HG02840 (cell line): ENCODE results near the gene UBAC2.

ENCODE experiments used
- ATAC-seq: cut with Tn5 transposase; IDR thresholded peaks from one replicate; pipeline ENCODE4 v1.9.1; 2021; ENCODE audit warnings: mild to moderate bottlenecking, moderate library complexity, moderate number of reproducible peaks; ENCODE audit not compliant: unreplicated experiment, low FRiP score

The UBAC2 gene

DNA sequence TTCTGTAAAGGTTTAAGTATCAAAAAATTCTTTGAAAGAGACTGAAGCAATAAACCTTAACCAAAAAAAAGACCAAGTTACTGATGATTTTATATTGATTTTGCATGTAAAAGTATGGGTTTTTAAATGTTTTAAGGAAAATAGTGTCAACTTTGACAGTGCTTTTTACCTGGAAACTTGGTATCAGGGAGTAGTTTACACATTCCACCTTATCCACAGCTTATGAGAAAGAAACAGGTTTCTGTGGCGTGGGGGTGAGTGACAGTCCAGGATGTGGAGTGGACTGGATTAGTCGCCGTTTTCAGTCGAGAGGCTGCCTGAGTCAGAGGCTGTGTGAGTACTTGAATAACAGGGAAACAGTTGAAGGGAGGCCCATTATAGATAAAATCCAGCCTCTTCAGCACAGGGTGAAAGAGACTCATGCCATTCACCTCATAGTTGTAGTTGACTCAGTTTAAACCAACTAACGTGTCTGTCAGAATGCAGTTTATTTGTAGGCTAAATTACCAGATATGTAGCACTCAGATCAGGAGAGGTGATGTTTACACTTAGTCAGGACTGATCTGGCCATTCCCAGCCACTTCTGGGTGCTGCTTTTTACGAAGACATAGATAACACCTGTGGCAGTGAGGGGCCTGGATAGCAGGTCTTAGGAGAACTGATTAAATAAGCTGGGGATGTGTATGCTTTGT is 107.1 kb downstream of the UBAC2 start:
- ATAC-seq: peak; percentile 34

DNA sequence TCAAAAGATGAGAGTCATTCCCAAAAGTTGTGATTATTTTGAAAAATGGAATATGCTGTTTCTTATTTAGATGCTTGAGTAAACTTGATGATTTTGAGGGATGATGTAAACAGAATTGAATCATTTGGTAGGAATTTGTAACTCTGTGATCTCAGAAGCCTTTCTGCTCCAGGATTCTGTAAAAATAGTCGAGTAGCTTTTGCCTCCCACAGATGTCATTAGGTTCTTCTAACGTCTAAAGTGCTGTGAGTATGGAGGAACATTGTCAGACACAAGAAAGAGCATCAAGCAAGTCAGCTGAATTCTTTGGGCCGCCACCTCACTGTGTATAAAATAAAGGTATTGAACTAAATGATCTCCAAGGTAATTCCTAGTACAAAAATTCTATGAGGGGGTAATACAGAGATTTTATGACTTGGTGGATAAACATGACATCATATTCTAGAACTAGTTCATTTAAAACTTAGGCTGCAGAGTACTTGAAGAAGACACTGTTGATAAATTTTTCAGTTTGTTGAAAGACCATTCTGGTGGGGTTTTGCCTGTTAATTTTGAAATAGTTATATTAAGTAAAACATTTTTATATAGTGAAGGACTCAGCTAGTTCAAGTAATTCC is 107.9 kb downstream of the UBAC2 start:
- no peak for ATAC-seq

DNA sequence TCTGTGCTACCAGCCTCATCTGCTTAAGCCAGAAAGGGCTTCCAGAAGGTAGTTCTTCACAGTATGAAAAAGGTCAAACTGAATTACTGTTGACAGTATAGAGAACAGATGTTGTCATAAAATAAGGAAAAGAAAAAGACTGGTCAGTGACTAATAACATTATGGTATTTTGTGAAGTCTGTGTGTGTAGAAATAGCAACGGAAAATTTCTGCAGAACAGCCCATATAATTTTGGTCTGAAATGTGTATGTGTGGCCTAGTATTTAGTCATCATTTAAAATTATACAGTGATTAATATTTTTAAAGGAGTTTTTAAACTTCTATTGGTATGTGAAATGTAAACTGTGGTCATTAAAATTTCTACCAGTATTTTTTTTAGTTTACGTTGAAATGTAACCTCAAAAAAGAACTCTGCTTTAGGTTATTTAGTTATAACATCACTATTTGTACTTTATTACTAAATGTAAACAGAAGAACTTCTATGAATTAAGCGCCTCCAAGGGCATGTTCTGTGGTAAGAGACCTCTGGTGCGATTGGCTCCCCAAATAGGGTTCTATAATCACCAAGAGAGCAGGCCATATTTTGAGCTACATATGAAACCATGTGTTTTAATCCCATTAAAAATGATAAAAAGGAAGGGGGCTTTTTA is 109.9 kb downstream of the UBAC2 start:
- peak; percentile 43 for ATAC-seq

DNA sequence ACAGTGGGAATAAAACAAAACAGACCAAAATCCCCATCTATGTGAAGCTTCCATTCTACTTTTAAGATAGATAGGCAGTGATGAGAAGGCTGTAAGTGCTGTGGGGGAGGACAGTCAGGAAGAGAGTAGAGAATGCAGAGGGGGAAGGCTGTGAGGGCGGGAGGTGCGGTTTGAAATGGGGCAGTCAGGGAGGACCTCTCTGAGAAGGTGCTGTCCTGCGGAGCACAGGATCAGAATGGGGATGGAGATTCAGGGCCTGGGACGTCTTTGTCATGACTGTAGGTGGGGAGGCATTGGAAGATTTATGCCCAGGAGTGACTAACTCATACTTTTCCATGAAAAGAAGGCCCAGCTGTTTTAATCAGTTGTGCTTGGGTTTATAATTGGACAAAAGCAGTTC is 110.5 kb downstream of the UBAC2 start:
- no peak for ATAC-seq

DNA sequence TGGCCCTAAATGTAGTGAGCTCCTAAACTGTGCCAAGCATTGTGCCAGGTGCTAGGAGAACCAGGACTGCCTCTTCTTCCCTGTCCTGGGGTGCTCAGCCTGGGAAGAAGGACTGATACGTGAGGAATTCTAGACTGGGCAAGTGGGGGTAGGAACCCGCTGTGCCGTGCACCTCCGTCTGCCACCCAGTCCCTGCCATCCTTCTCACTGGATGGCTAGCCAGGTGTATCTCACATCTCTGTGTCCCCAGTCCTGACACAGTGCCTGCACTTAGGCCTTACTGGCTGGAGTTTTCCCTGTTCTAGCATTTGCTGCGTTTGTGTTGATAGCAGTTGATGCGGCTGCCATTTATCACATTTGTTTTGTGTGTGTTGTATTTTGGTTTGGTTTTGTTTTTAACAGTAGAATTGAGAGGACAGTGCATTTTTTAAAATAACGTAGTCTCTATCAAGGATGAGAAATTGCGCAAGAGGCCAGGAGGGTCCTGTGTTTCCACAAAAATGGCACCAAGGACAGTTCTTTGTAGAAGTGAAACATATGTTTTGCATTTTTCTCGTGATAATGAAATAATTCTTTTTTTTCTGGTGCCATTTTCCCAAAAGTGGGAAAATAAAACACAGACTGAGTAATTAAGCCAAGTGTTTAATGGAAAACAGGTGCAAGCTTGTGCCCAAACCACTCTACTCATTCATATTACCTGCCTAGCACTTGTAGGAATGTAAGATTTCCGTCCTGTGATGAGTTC is 111.3 kb downstream of the UBAC2 start:
- no peak for ATAC-seq

DNA sequence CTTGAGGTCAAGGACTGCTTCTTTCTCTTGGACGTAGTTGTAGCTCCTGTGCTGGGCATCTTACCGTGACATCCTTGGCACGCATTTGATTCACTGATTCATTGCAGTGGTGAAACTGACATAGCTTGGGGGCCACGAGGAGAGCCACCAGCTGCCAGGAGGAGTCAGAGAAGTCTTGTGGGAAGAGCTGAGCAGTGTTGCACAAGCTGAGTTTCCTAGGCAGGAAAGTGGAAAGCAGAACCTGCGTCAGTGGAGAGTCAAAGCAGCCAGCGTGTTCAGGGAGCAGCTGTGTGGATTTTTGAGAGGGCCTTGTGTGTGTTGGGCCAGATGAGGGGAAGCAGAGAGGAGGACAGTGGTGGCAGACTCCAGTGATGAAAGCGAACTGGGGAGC is 111.8 kb downstream of the UBAC2 start:
- ATAC-seq: no peak

DNA sequence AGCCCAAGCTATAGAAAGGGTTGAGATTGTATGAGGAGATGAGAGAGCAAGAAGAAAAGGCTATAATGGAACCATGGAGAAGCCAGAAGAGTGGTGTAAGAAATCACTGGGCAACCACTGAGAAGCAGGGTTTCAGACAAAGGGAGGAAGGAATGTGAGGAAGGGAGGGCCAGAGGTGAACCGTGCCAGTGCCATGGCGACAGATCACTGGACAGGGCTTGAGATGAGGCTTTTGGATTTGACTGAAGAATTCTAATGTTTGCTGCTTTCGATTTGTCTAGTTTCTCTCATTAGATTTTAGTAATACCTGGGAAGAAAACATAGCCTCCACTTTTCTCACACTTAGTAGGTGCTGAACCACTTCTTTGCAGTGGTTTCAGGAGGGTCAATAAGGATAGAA is 112.8 kb downstream of the UBAC2 start:
- no peak for ATAC-seq

DNA sequence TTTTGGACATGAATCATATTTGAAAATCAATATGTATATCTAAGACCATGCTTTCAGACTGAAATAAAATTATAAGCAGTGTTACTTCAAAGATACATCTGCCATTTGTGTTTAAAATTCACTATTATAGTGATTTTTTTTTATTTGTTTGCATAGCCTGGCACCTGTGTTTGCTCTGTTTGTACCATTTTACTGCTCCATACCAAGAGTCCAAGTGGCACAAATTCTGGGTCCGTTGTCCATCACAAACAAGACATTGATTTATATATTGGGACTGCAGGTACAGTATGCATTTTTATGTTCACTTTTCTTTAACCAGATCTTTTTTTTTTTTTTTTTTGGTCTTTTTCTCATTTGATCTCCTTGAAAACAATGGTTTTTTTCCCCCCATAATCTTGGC is 113.3 kb downstream of the UBAC2 start:
- no peak for ATAC-seq

DNA sequence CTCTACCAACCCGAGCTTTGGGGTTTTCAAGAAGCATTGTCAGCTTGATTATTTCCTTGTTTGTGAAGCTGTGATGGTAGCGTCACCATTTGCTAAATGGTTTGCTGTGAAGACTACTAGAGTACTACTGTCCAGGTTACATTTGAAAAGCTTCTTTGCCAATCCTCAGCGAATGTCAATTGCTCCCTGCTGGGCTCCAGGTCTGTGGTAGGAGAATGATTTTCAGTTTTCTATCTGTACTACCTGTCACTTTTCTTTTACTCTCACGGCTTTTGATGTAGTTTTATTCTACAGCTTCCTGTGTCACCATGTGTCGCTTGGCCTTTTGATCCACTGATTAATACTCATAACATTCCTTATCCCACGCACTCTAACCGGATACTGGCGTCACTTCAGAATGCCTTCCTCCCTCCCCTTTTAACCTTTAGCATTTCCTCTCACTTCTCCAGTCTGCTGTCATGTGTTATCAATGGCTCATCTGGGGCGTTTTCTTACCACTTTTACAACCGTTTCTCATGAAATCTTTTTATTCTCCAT is 114.1 kb downstream of the UBAC2 start:
- no peak for ATAC-seq

DNA sequence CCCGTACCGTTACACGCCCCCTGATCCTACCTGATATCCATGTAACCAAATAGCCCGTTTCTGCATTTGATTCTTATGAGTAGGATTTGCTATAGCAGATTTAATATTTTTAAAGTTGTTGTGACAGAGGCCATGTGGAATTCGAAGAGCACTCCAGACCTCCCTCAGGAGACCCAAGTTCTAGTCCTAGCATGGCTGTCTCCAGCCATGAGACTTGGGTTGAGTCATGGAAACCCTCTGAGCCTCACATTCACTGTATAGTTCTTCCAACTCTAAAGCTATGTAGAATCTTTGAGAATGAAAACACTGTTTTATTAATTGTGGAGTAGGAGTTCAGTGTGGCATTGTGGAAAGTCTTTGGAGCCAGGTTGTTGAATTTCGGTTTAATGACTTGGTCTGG is 114.5 kb downstream of the UBAC2 start:
- ATAC-seq: no peak

DNA sequence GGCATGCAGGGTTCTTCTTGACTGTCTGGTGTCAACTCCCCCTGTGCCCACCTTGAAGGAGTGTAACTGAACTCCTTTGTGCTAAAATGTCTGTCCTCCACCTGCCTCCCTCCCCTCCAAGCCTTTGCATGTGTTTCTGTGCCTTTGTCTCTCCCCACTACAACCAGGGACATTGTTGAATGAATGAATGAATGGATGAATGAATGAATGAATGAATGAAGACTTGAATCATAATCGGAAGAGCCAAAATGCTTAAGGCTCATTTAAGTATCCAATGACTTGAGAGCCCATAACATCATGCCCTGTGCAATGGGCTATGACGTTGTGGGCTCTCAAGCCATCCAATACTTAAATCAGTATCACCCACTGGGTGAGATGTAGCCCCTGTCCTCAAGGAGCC is 115.6 kb downstream of the UBAC2 start:
- ATAC-seq: no peak

DNA sequence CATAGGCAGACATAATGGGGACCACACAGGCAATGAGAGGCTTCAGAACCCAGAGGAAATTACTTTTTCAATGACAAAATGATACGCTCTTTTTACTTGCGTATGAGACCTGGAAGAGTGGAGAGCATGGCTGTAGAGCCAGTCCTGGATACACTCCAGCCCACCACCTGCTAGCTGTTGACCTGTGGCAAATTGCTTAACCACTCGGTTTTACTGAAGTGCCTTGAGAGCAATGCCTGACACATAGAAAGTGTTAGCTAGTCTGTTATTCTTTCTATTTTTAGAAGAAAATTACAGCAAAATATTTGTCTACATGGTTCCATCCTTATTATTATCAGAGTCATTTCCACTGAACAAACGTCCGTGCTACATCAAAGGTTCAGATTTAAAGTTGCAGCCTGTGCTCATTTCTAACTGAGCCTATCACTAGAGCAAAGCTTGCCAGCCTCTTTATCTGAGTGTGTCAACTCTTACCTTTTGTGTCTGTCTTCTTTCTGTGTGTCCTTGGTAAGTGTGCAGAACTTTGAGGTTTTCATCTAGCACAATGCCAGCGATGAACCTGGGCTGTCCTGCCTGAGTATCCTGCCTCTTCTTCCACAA is 116.1 kb downstream of the UBAC2 start:
- ATAC-seq: no peak

DNA sequence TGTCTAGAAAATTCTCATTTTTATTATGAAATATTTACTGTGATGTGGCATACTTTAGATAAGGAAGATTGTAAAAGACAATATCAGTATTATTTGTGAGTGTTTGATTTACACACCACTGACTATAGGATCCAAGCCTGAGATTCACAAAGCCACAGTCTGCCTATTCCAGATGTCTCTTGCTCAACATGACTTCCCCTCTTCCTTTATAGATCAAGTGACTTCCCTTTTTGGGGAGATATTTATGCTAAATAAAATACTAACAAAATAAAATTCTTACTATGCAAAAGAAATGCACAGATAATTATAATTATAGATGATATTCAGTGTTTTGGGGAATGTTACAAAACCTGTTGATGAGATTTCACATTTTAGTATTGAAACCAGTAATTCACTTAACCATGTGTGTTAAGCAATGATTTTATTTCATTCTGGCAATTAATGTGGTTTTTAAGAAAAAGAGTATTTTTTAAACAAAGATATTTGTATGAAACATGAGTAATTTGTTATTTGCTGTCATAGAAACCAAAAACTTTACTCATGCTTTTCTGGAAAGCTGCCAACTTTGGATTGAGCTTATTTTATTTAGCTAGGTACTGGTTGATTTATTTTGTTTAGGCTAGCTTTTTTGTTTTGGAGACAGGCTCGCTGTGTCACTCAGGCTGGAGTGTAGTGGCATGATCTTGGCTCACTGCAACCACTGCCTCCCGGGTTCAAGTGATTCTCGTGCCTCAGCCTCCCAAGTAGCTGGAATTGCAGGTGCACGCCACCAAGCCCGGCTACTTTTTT is 120.2 kb downstream of the UBAC2 start:
- no peak for ATAC-seq

DNA sequence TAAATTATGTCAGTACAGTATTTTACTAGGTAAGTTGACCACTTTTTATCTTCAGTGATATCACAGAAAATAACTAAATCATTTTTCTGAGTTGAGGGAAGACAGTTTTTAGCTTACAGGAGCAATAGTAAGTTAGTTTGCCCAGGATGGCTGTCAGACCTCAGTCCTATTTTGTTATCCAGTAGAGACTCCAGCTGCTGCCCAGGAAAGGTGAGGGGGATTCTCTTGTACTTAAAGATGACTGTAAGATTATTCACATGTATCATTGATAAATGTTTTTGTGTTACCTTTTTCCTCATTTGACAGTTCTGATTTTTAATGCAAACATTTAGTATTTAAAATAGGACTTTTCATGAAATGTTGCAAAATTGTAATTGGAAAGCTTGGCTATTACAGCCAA is 121.1 kb downstream of the UBAC2 start:
- ATAC-seq: no peak

DNA sequence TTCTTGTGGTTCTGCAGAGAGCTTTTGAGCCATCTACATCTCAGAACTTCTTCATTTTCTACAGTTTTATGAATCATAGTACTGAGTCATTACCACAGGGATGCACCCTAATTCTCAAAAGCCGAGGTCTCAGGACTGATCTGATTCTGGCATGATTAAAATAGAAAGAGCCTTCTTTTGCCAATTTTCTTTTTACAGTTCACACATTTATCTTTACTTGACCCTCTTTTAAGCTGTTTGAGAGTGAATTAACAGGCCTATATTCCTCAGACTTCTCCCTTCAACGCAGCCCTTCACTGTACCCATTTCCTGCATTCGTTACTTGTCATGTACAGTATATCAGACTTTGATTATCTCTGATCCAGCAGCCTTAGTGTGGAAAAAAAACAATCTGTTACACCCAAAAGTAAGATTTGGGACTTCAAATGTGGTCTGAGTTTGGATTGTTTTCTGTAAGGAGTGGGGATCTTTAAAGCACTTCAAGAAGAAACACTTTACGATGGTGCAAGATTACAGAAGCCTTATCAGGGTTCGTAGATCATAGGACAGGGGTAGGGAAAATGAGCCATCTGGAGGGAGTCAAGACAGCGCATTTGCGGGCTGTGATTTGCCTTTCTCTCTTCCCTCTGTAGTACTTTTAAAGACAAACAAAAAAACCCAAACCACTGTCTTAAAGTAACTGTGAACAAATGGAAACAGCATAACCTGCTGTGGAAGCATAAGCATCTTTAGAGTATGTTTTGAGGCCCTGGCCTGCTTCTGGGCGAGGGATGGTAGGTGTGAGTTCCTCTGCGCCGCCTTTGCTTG is 121.8 kb downstream of the UBAC2 start:
- peak; percentile 67 for ATAC-seq

DNA sequence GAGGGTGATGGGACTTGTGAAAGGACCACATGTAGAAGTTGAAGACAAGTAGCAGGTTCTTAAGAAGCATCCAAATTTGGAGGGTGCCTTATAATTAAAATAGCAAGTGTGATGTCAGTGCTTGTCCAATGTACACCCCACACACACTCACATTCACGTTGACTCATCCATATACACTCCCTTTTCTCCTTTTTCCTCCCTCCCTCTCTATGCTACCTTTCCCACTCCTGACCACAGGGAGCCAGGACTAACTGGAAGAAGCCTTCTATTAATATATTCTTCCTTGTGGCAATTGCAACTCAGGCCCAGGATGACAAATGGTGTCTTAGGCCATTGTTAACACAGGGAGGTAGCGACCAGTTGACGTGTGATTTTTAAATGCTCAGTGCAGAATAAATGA is 122.8 kb downstream of the UBAC2 start:
- no peak for ATAC-seq

DNA sequence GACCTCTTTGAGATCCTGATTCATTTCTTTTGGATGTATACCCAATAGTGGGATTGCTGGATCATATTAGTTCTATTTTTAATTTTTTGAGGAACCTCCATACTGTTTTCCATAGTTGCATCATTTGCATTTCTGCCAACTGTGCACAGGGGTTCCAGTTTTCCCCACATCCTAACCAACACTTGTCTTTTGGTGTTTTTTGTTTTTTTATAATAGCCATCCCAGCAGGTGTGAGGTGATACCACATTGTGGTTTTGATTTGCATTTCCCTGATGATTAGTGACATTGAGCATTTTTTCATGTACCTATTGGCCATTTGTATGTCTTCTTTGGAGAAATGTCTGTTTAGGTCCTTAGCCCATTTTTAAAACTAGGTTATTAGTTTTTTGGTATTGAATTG is 125.4 kb downstream of the UBAC2 start:
- ATAC-seq: no peak

DNA sequence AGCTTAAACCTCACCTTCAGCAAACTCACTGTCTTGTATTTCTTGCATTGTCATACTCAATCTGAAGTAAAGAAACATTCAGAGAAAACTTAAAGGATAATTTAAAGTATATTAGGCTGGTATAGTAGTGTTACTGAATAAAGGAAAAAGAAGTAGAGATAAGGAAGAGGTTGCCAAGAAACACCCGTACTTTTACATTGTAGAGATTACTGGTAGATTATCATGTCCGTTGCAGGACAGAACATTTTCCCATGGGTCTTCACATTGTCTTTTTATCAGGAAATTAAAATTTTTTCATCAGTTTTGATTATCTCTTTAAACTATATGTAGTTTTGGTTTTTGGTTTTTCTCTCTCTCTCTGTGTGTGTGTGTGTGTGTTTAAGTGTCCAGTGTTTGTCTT is 126.5 kb downstream of the UBAC2 start:
- no peak for ATAC-seq

DNA sequence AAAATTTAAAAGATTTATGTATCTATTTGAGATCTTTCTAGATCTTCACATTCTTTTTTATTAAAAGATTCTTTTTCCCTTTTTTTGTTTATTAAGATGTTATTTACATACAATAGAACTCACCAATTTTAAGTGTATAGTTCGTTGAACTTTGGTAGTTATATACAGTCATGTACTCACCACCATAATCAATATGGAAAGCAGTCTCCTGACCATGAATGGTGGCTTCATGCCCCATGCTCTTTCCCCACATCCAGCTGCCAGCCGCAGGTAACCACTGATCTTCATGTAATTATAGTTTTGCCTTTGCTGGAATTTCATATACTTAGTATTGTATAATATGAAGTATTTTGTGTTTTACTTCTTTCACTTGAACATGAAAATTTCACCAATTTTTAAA is 127.1 kb downstream of the UBAC2 start:
- ATAC-seq: no peak
